ENCODE measurements around the gene SASH1.

SASH1 gene

DNA sequence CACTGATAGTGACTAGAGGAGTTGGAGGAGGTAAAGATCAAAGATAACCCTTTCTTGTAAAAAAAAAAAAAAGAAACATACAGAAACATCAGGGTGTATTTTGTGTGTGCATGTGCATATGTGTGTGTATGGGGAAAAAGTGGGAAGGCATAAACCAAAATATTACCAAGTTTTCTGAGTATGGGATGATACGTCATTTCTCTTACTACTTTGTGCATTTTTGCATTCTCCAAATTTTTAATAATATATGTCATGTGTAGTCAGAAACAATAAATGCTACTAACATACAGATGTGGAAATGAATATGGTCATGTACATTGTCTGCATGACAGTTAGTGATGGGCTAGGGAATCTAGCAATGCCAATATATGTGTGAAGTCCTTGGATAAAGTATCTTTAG, 161.1 kb downstream of the SASH1 start:
- DNase-seq, result no peak

DNA sequence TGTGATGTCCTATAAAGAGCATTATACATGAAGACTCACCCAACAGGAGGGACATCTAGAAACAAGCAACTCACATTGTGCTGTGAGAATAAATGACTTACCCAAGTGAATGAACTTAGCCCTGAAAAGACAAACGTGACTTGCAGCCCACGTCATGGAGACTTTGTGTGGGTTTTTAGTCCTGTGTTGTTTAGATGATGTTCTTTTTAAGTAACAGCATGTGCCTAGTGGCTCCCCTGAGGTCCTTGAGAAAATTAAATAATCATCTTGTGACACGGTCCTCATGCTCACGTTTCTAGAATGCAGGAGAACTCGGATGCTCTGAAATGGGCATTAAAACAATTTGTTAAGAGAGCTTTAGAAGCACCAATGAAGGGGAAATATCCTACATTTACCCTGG, 165.1 kb downstream of the SASH1 start:
- peak in 1 of 2 experiments; percentile 46 for DNase-seq

DNA sequence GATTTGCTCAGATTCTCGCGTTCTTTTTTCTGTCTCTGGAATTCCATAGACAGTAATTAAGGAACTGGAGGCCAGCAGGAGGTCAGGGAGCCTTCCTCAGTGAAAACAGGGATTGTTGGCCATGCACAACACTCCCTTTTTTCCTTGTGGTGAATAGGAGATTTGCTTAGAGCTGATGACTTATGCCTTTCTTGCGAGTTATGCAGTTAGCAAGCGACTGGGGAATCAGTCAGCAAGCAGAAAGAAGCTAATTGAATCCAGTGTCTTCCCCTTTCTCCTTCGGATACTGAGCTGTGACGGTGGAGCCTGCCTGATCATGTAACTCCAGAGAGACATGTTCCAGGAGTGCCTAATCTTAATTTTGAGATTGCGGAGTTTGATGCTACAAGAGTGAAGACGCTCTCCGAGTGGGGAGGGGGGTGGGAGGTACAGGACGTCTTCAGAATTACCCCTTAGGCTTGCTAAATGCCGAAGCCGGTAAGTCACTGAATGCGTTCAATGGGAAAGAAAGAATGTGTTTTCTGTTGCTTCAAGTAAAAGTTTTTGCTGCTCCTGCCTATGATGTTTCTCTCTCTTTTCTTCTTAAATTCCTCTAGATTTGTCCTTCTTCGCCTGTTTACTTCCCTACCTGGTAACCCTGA, 165.9 kb downstream of the SASH1 start:
- DNase-seq, result peak; percentile 43 to 67

DNA sequence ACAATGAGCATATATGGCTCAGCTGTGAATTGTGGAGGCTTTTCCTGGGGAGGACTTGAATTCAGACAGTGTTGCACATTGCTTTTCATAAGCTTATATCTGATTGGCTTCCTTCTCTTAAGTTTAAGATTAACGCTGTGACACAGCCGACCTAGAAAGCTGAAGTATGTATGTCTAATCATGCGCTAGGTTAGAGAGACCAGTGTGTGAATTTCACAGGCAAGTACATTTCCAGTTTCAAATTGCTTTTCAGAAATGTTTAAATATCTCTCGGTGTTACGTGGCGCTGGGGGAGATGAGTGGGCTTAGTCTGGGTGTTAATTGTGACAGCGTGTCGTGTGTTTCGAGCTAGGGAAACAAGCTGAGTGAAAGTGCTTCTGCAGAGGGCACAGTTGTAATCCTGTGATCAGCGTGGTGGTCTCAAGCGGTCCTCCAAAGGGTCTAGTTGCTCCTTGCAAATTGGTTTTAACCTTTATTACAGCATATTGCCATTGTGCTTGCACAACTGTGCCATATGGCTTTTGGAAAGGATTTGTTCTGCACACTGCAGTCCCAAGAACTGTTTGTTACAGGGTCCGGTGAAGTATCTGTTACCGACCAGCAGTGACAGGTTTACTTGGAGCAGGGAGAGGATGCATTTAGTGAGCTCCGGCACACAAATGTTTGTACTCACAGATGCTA, 166.6 kb downstream of the SASH1 start:
- peak; percentile 93 to 97 for DNase-seq

DNA sequence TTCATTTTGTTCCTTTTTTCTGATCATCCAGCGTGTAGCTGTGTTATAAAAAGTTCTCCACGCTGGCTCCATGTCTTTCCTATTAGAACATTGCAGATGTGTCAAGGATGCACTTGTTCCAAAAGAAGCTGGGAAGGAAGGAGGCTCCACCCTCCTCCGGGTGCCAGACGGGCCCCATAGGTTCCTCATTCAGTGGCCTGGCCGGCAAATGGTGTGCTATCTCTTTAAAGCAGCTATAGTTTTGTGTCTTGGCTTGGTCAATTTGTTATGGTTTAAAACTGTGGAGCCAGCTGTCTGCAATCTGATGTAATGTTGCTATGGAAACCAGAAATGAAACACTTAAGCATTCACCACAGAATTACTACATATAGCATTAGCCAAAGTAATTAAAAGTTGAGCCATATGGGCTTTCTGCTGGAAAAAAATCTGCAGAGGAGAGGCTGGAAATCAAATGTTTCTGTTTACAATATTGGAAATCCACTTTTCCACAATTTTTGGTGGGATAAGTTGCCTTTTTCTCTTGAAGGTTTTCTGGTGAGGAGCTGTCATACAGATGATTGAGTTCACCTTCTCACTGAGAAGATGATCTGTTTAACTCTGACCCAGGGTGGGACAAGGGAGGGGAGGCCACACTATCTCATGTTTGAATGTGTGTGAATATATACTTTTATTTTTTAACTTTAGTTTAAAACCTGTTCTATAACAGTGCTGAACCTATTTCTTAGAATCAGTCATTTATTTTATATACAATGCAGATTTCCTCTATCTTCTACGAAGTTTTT, 167.4 kb downstream of the SASH1 start:
- peak; percentile 91 to 98 for DNase-seq

DNA sequence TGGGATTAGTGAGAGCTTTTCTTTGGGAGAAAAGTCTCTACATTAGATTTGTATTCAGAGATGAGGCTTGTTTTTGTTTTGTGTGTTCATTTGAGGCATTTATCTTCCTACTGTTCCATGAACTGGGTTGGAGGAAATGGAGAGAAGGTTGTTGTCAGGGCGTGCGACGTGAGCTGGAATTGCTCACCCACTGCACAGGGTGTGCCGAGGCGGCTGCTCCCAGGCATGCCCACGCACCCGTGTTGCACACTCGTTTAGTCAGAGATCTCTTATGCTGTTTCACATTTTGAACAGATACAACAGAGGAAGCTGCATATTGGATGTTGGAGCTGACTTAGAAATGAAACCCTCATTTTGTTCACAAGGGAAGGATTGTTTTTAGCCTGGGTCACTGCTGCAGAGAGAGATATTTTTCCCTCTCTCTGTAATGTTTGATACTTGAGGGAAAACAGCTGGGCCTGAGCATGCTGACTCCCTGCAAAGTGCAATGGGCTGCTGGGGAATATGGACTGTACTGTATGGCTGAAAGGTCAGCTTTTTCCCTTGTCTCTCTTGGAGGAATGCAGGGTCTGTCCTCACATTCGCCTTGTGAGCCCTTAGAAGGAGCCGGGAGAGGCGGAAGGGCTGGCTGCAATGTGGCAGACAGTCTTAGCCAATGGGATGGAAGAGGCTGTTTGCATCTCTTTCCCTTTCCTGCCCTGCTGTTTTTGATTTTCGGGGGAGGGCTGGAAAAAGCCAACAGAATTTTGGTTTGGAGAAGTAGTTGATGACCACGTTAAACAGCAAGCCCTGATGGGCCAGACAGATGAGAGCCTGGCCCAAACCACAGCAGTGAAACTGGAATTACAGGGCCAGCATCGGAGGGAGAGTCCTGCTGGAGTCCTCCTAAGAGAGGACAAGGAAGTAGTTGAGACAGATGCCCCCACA, 170.8 kb downstream of the SASH1 start:
- no peak for DNase-seq

DNA sequence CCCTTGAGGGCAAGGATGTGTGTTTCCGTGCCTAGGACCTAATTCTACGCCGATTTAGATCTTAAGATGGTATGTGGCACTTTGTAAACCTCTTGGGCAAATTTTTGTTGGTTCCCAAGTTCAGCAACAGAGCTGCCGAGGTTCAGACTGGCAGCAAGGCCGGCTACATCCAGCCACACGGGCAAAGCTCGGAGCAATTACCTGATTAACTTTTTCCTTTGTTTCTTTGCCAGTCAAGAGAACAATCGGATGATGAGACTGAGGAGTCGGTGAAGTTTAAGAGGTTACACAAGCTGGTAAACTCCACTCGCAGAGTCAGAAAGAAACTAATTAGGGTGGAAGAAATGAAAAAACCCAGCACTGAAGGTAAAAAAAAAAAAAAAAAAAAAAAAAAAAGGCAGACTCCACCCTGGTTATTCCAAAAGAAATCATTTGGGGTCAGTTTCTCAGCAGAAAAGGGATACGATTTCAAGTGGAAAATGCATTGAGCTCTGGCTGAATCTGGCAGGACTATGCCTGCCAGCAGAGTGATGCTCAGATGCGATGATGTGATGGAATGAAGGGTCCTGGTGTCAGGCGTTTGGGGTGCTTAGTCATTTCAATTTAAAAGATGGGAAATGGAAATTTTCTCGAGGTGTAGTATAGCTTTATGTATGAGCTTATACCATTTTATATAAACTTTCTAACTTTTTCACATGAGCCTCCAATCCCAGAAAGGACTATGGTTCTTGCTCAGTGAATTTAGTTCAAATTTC, 171.6 kb downstream of the SASH1 start:
- DNase-seq, result no peak

DNA sequence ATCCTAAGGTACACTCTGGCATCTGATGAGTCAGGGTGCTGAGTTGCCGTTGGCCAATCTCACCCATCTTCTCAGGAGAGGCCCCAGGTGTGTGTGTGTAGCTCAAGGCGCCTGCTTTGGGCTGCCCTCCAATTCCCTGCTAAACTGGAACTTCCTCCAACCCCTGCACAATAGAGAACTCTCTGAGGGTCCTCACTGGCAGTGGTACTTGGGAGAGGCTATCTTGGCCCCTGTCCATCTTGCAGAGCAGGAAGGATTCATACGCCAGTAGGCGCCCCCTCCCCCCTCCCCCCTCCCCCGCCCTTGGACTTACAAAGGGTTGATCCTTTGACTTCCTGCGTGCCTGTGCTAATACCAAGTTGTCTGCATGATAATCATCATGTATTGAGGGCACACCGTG, 173.6 kb downstream of the SASH1 start:
- DNase-seq, result no peak

DNA sequence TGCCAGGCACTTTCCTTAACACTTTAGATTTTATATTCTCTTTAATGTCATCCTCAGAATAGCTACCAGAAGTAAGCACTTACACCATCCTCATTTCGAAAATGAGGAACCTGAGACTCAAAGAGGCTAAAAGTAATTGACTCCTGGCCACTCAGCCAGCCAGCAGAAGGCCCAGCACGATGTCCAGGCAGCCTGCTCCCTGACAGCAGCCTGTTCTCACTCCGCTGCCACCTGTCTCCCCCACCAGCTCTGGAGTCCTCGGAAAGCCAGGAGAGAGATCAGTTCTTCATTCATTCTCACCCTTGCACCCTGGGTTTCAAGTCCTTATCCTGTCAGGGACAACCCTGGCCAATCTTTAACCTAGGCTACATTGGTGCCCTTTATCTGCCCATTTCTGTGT, 174.0 kb downstream of the SASH1 start:
- DNase-seq, result no peak

DNA sequence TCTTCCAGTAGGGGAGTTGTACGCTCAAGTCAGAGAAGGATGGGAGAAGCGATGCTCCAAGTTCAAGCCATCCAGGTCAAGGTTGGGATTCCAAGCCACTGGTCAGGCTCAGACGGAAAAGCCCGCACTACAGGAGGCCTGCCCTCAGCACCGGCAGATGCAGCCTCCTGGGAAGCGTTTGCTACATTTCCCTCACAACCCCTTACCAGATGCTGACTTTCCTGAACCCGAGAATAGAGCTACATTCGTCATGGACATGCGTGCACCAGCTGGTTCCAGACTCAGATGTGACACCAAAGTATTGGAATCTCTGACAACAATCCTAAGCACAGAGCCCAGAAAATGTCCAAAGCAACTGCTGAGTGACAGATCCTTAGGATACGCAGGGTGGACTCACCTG, 174.8 kb downstream of the SASH1 start:
- DNase-seq, result no peak

DNA sequence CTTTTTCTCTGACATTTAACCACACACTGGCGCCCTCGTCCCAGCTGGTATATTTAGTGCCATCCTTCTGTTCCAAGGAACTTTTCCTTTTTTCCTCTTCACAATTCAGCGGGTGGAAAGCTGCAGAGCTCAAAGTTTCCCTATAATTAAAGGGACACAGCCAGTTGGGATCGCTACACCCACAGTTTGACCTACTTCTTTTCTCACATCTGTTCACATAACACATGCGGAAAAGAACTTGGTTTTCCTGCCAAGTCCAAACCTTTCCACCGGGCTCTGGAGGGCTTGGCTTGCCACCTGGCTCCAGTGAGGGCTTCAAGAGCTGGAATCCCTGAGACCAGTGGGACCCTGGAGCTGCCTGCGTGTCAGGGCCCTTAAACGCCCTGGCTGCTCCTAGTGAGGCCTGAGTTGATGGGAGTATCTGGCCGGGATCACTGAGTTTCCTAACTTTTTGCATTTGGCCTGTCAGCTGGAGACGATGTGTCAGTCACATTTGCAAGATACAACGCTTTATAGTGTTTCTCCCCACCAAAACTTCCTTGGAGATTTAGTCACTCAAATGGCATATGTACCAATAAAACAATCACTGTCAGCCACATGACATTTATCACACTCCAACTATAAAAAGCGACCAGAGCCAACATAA, 176.0 kb downstream of the SASH1 start:
- peak in 1 of 2 experiments; percentile 55 for DNase-seq

DNA sequence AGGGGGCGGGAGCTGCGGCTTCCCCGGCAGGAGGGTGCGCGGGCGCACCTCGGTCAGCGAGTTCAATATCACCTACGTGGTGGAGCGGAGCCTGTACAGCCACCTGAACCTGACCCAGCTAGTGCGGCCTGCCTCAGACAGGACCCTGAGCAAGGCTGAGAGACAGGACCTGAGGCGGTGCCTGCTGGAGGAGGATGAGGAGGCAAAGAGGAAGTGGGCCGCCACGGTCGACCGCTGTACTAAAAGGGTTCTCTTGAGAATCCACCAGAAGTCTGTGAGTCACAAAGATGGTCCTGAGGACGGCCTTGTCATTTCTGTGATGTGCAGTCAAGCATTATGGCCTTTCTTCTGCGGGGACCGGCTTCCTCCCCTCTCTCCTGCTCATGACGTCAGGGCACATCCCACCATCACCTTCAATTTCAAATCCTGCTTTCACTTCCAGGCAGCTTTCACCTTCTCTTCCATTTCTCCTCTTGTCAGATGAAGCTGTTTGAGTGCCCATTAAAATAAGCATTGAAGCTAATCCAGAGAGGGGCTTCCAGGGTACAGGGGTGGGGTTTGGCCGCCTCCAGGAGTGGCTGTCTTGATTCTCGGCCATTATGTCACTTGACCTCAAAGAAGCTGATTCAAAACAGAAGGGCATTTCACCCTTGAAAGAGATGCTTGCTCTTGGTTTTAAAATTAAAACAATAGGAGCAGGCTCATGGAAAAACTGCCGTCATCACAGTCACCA, 177.6 kb downstream of the SASH1 start:
- DNase-seq, result no peak

DNA sequence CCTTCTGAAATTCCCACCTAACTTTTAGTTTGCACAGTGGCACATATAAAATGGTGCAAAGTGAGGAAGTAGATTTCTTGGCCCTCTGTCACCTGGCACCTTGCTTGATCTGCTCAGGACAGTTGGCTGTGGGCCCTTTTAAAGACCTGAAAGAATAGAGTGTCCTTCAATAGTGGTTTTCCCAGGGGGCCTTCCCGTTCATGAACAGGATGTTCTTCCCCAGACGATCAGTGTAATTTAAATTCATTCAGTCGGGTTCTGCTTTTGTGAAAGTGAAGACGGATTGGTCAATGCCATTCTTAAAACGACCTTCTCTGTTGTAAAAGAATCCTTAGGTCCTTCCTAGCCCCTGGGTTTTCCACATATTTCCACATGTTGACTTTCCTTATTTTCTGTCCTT, 178.5 kb downstream of the SASH1 start:
- DNase-seq, result no peak

DNA sequence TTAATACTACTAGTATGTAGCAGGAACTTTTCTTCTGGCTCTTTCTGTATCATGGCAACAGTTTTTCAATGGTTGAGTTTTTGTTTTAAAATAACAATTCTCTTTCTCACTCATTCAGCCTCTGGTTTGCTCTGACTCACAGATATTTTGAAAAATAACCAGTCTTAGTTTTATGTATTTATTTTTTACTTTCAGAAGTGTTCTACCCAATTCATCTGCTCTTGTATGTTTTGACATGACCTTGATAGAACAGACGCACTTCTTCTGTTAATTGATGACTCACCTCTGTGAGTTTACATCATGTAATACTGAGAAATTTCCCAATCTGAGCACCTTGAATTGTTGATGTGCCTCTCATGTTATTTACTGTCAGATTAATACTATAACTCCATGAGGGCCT, 178.9 kb downstream of the SASH1 start:
- DNase-seq, result no peak

DNA sequence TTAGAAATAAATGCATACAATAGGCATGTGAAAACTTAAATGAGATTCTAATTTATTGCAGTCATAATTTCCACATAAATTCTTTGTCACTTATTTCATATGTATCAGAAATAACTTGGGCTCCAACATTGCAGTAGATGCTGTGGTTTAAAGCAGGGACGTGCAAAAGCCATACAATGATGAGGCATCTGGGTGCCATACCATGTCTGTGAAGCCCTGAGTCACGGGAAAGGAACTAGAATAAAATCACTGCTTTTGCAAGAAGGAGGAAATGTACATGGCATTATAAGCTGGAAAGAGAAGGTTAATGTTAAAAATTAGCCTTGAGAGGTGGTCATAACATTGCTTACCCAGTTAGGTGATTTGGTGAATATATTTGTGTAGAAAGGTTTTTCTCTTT, 180.4 kb downstream of the SASH1 start:
- no peak for DNase-seq

DNA sequence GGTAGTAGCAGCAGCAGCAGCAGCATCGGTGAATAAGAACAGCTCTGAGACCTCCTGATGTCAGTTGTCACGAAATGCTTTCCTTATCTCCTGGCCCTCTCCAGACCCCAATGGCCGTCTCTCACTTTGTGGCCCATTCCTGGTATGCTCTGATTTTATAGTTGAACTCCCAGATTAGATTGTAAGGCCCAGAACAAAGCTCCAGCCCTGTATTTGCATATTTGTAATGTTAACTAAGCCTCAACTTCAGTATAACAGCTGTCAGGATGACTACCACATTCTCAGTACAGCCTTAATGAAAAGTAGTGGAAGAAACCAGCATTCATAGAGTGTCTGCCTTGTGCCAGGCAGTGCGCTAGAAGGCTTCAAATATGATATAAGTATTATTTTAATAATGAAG, 180.9 kb downstream of the SASH1 start:
- DNase-seq, result no peak

DNA sequence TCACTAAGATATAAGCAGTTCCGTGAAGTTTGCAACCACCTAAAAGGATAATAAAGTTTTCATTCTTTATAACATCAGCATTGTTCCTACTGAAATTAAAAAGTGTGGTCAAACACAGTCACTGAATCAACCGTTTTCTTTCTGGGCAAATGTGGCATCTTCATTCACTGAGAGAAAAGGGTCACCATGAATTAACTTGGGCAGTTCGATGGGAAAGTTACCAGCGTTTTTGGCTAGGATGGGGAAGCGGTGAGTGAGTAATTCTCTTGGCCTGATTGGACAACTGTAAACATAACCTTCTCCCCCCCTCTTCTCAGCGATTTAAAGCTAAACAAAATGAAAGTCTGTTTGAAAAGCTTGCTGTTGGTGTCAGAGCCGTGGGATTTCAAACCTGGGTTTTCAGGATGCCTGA, 181.8 kb downstream of the SASH1 start:
- no peak for DNase-seq

DNA sequence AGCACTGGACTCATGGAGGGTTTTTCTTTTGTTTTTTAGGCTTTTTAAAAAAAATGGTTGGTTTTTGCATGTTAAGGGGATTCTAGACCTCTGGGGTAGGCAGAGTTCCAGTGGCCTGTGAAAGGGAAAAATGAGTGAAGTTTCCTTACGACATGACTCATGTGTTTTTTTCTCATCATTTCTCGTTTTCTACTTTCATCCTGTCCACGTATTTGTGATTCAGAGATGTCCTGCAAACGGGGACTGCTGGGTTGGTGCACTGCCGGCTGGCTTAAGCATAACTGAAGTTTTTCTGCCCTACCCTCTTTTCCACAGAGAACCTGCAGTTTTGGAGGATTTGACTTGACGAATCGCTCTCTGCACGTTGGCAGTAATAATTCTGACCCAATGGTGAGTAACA, 182.3 kb downstream of the SASH1 start:
- DNase-seq, result no peak

DNA sequence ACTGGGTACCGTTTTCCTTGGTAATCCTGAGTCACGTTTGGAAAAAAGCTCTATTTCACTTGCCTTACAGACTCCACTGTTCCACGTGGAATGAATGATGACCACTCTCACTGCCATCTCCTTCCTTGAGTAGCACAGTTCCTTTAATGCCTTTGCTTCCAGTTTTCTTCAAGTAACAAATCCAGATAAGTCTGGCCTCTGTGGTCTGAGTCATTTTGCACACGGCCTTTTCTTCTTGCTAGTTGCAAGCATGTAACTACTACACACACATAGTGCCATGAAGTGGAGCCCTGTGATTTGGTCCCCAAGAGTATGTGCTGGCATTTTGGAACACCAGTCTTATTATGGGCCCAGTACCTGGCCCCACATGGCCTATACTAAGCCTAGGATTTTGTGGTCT, 182.8 kb downstream of the SASH1 start:
- no peak for DNase-seq

DNA sequence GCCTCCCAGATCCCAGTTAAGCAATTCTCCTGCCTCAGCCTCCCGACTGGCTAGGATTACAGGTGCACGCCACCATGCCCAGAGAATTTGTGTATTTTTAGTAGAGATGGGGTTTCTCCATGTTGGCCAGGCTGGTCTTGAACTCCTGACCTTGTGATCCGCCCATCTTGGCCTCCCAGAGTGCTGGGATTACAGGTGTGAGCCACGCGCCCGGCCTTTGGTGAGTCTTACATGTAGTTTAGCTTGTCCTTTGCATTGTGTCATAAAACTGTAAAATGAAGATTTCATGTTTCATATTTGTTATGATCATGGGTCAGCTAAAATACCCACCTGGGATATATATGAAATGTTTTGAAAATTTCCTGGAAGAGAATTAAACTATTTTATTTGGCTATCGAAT, 183.5 kb downstream of the SASH1 start:
- DNase-seq, result no peak

DNA sequence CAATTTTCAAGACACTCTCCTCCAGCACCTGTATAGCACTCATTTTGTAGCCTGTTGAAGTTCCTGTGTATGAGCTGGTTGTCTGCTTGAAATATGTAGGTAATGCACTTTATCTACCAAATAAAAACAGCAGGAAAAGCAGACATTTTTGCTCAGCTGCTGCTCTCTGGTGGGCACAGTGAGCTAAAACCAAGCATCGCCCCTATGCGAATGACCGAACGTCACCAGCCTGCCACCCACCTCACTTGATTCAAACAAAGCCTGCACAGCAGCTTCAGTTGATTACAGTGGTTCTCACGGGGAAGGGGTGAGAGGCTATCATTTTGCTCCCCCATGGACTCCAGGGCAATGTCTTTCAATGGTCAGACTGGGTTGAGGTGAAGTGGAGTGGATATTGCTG, 185.7 kb downstream of the SASH1 start:
- DNase-seq, result peak; percentile 7 to 55
